H9 (cell line): ENCODE measurements around the gene SOX30. TPM values are rescaled to one million over a fixed set of nuclear protein-coding genes. Genes with fewer than 3 reads are reported as not detected.

Experiments used
- DNase-seq: peaks from one replicate; pipeline ENCODE4 v3.0.0-alpha.2; 2017
- H2AFZ ChIP-seq: one replicate; pipeline ENCODE4 v1.6.1; 2013; ENCODE audit warnings: mild to moderate bottlenecking, low read length, control low read depth, moderate library complexity
- H2AK5ac ChIP-seq: 2 replicates; pipeline ENCODE4 v1.6.1; 2013; ENCODE audit warnings: low read length, control low read depth, mixed read lengths; ENCODE audit not compliant: insufficient read length
- H2BK120ac ChIP-seq: one replicate; pipeline ENCODE4 v1.6.1; 2013; ENCODE audit warnings: low read depth, mild to moderate bottlenecking, low read length, control low read depth, inconsistent platforms; ENCODE audit not compliant: poor library complexity, severe bottlenecking
- H2BK12ac ChIP-seq: 2 replicates; pipeline ENCODE4 v1.6.1; 2013; ENCODE audit warnings: low read length, control low read depth, mixed read lengths, low read depth; ENCODE audit not compliant: insufficient read length
- H2BK15ac ChIP-seq: 2 replicates; pipeline ENCODE4 v1.6.1; 2013; ENCODE audit warnings: low read depth, low read length, control low read depth
- H2BK20ac ChIP-seq: one replicate; pipeline ENCODE4 v1.6.1; 2013; ENCODE audit warnings: low read depth, mild to moderate bottlenecking, low read length, control low read depth, inconsistent platforms; ENCODE audit not compliant: poor library complexity, severe bottlenecking
- H2BK5ac ChIP-seq: 2 replicates; pipeline ENCODE4 v1.6.1; 2013; ENCODE audit warnings: low read length, control low read depth, mixed read lengths; ENCODE audit not compliant: insufficient read length
- H3K14ac ChIP-seq: 2 replicates; pipeline ENCODE4 v1.6.1; 2013; ENCODE audit warnings: low read length, control low read depth; ENCODE audit not compliant: insufficient read depth
- H3K18ac ChIP-seq: 2 replicates; pipeline ENCODE4 v1.6.1; 2013; ENCODE audit warnings: low read depth, mild to moderate bottlenecking, mixed read lengths, low read length, control low read depth; ENCODE audit not compliant: insufficient read length
- H3K23ac ChIP-seq: 2 replicates; pipeline ENCODE4 v1.6.1; 2013; ENCODE audit warnings: low read length, control low read depth, mixed read lengths, low read depth; ENCODE audit not compliant: insufficient read length
- H3K23me2 ChIP-seq: 2 replicates; pipeline ENCODE4 v1.6.1; 2013; ENCODE audit warnings: low read depth, mild to moderate bottlenecking, mixed read lengths, low read length, control low read depth; ENCODE audit not compliant: insufficient read length, poor library complexity, severe bottlenecking
- H3K27ac ChIP-seq: 2 replicates; pipeline ENCODE4 v1.5.1; 2013; ENCODE audit warnings: low read length, control low read depth, mixed read lengths, low read depth; ENCODE audit not compliant: insufficient read length
- H3K27me3 ChIP-seq: 2 replicates; pipeline ENCODE4 v1.6.1; 2013; ENCODE audit warnings: low read length, control low read depth, inconsistent platforms; ENCODE audit not compliant: insufficient read depth
- H3K4ac ChIP-seq: 2 replicates; pipeline ENCODE4 v1.6.1; 2013; ENCODE audit warnings: low read depth, mild to moderate bottlenecking, control low read depth, inconsistent platforms, low read length, moderate library complexity
- H3K4me1 ChIP-seq: 2 replicates; pipeline ENCODE4 v1.6.1; 2013; ENCODE audit warnings: low read length, control low read depth, inconsistent platforms; ENCODE audit not compliant: insufficient read depth
- H3K4me2 ChIP-seq: 2 replicates; pipeline ENCODE4 v1.6.1; 2013; ENCODE audit warnings: low read length, control low read depth, mixed read lengths; ENCODE audit not compliant: insufficient read length, insufficient read depth
- H3K56ac ChIP-seq: 2 replicates; pipeline ENCODE4 v1.6.1; 2013; ENCODE audit warnings: low read depth, mild to moderate bottlenecking, mixed read lengths, low read length, control low read depth; ENCODE audit not compliant: insufficient read length
- H3K79me1 ChIP-seq: 2 replicates; pipeline ENCODE4 v1.6.1; 2013; ENCODE audit warnings: low read depth, mild to moderate bottlenecking, moderate library complexity, low read length, control low read depth, inconsistent platforms; ENCODE audit not compliant: insufficient read depth, poor library complexity, severe bottlenecking
- H3K79me2 ChIP-seq: 2 replicates; pipeline ENCODE4 v1.6.1; 2013; ENCODE audit warnings: low read length, control low read depth, inconsistent platforms; ENCODE audit not compliant: insufficient read depth
- H3K9ac ChIP-seq: 2 replicates; pipeline ENCODE4 v1.6.1; 2013; ENCODE audit warnings: low read length, control low read depth, mixed read lengths; ENCODE audit not compliant: insufficient read length; ENCODE audit errors: extremely low read depth
- H3K9me3 ChIP-seq: one replicate; pipeline ENCODE4 v1.6.1; 2013; ENCODE audit warnings: low read depth, low read length, inconsistent platforms; ENCODE audit not compliant: control insufficient read depth
- H3T11ph ChIP-seq: one replicate; pipeline ENCODE4 v1.6.1; 2013; ENCODE audit warnings: mild to moderate bottlenecking, low read length, control low read depth, inconsistent platforms
- H4K20me1 ChIP-seq: one replicate; pipeline ENCODE4 v1.6.1; 2013; ENCODE audit not compliant: control insufficient read depth, insufficient read length, insufficient read depth
- H4K5ac ChIP-seq: 2 replicates; pipeline ENCODE4 v1.6.1; 2013; ENCODE audit warnings: low read depth, mild to moderate bottlenecking, mixed read lengths, low read length, control low read depth; ENCODE audit not compliant: insufficient read length
- H4K8ac ChIP-seq: replicated peaks from 2 replicates; pipeline ENCODE4 v1.6.1; 2013; ENCODE audit warnings: low read length, control low read depth, mixed read lengths, low read depth; ENCODE audit not compliant: insufficient read length
- H4K91ac ChIP-seq: 2 replicates; pipeline ENCODE4 v1.6.1; 2013; ENCODE audit warnings: low read depth, mild to moderate bottlenecking, moderate library complexity, mixed read lengths, low read length, control low read depth; ENCODE audit not compliant: insufficient read length
- H3K27ac Mint-ChIP-seq, 3 experiments: 2 replicates in 2 of 3; 3 replicates in 1 of 3; pipeline ENCODE4 v1.8.0; 2020 to 2021; ENCODE audit warnings: mixed read lengths in 3 of 3, mild to moderate bottlenecking in 1 of 3, moderate library complexity in 1 of 3
- H3K27me3 Mint-ChIP-seq: 2 replicates; pipeline ENCODE4 v1.8.0; 2021; ENCODE audit warnings: low read depth, mild to moderate bottlenecking, moderate library complexity, mixed read lengths
- H3K36me3 Mint-ChIP-seq, 3 experiments: 2 replicates in 2 of 3; 3 replicates in 1 of 3; pipeline ENCODE4 v1.8.0; 2020 to 2021; ENCODE audit warnings: low read depth in 3 of 3, mixed read lengths in 3 of 3; ENCODE audit not compliant: insufficient read depth in 1 of 3
- H3K4me1 Mint-ChIP-seq, 2 experiments: 2 replicates each; pipeline ENCODE4 v1.8.0; 2020; ENCODE audit warnings: mixed read lengths in 2 of 2
- H3K4me3 Mint-ChIP-seq, 2 experiments: 2 replicates in 1 of 2; 3 replicates in 1 of 2; pipeline ENCODE4 v1.8.0; 2020 to 2021; ENCODE audit warnings: mild to moderate bottlenecking in 2 of 2, mixed read lengths in 2 of 2, moderate library complexity in 1 of 2
- H3K9me3 Mint-ChIP-seq, 2 experiments: 2 replicates in 1 of 2; 3 replicates in 1 of 2; pipeline ENCODE4 v1.8.0; 2020; ENCODE audit warnings: mild to moderate bottlenecking in 2 of 2, mixed read lengths in 2 of 2, moderate library complexity in 1 of 2
- WGBS: extraction: QIAGEN DNeasy Blood & Tissue Kit; methylation state at CpG from one replicate; pipeline ENCODE4 v1.1.7; 2013; ENCODE audit warnings: missing lambda C conversion rate, low lambda C conversion rate, mixed read lengths; ENCODE audit not compliant: insufficient read length; ENCODE audit errors: extremely low coverage; 5-methylcytosine and 5-hydroxymethylcytosine counted together
- total RNA-seq: library from RNA; stranded (reverse); gene quantifications from 2 replicates; pipeline ENCODE4 v1.2.1, GENCODE V29; 2021
- TF ChIP-seq, protein P1 (sequence below): fragments of 200-600 bp; sonication (generic); conservative IDR thresholded peaks from 3 replicates; pipeline ENCODE4 v1.8.0; 2021; ENCODE audit warnings: antibody characterized with exemption, mild to moderate bottlenecking

SOX30 gene
- total RNA-seq, 1 experiment from 2014 or later = not detected

DNA sequence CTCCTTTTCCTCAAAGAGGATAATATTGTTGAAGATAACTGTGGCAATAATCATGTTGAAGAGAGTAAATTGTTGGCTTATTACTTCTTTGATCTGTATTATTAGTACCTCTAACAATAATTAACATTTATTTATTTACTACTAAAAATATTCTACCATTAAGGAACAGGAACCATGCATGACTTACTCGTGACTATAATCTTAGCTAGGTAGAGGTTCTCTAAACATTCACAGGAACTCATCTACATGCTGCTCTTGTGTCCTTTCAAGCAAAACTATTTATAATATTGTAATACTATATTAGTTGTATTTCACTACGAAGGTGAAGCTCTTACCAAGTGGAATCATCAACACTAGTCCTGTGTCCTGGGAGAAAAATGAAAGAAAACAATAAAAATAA lies 3.1 kb downstream of the SOX30 start:
- H3K23me2 ChIP-seq = peaks cover 2% of the 10 kb centered on the region
- H3K4me2 ChIP-seq = no peak overlapping the region
- no peak overlapping the region for H3T11ph ChIP-seq
- no peak overlapping the region for H3K56ac ChIP-seq
- Mint-ChIP-seq H3K4me1 (peaks cover 0 to 4% of the 10 kb centered on the region in 2 experiments; a peak in 1 of 4 replicates), H3K36me3 (peaks cover 2 to 4% (median 3%) of the 10 kb centered on the region in 3 experiments; a peak in 3 of 7 replicates), H3K27ac (no peak overlapping the region), H3K27me3 (peaks cover 8% of the 10 kb centered on the region), H3K9me3 (peaks cover 8% of the 10 kb centered on the region in 2 experiments), H3K4me3 (no peak overlapping the region)
- H3K79me2 ChIP-seq = no peaks in the 10 kb centered on the region
- H2BK15ac ChIP-seq = no peak overlapping the region
- H4K5ac ChIP-seq = no peak overlapping the region
- H2AK5ac ChIP-seq = no peak overlapping the region
- H3K4ac ChIP-seq = no peak overlapping the region
- no peak overlapping the region for H2BK20ac ChIP-seq
- H3K27ac ChIP-seq = no peak overlapping the region
- TF ChIP-seq, protein P1, sequence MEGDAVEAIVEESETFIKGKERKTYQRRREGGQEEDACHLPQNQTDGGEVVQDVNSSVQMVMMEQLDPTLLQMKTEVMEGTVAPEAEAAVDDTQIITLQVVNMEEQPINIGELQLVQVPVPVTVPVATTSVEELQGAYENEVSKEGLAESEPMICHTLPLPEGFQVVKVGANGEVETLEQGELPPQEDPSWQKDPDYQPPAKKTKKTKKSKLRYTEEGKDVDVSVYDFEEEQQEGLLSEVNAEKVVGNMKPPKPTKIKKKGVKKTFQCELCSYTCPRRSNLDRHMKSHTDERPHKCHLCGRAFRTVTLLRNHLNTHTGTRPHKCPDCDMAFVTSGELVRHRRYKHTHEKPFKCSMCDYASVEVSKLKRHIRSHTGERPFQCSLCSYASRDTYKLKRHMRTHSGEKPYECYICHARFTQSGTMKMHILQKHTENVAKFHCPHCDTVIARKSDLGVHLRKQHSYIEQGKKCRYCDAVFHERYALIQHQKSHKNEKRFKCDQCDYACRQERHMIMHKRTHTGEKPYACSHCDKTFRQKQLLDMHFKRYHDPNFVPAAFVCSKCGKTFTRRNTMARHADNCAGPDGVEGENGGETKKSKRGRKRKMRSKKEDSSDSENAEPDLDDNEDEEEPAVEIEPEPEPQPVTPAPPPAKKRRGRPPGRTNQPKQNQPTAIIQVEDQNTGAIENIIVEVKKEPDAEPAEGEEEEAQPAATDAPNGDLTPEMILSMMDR = no peak
- H3K14ac ChIP-seq = no peak overlapping the region
- H3K23ac ChIP-seq = no peak overlapping the region
- H2BK5ac ChIP-seq = no peak overlapping the region
- no peaks in the 10 kb centered on the region for H3K79me1 ChIP-seq
- no peaks in the 10 kb centered on the region for H4K20me1 ChIP-seq
- H2BK120ac ChIP-seq = no peak overlapping the region
- no peaks in the 10 kb centered on the region for H3K4me1 ChIP-seq
- no peak overlapping the region for H2BK12ac ChIP-seq
- no peak overlapping the region for H2AFZ ChIP-seq
- DNase-seq = no peak
- H3K9ac ChIP-seq = no peak overlapping the region
- no peaks in the 10 kb centered on the region for H3K27me3 ChIP-seq
- WGBS = no CpG with 5 or more reads among the region's 2 CpGs
- no peak overlapping the region for H3K18ac ChIP-seq
- H4K8ac ChIP-seq = no peak overlapping the region
- no peaks in the 10 kb centered on the region for H3K9me3 ChIP-seq
- H4K91ac ChIP-seq = no peak overlapping the region
